GM21786 (cell line): ENCODE measurements around the gene FFAR3.

Source experiments
- ATAC-seq: cut with Tn5 transposase; IDR thresholded peaks from one replicate; pipeline ENCODE4 v1.9.1; 2021; ENCODE audit not compliant: unreplicated experiment

The FFAR3 gene

GRCh38 chr19:35330475-35330874, 27.8 kb upstream of the FFAR3 start:
- ATAC-seq = peak; percentile 37

- no peak for ATAC-seq
These were observed 26.6 kb upstream of the FFAR3 start for GRCh38 chr19:35331551-35332214.

- no peak for ATAC-seq
These were observed 25.4 kb upstream of the FFAR3 start for GRCh38 chr19:35332817-35333216.

GRCh38 chr19:35334144-35334753, 24.0 kb upstream of the FFAR3 start:
- ATAC-seq = no peak

- ATAC-seq = no peak
These were observed 21.9 kb upstream of the FFAR3 start for GRCh38 chr19:35336166-35336955.

- ATAC-seq = no peak
These were observed 20.9 kb upstream of the FFAR3 start for GRCh38 chr19:35337097-35337983.

GRCh38 chr19:35337984-35338296, 20.3 kb upstream of the FFAR3 start:
- no peak for ATAC-seq

- ATAC-seq = no peak
These were observed 17.8 kb upstream of the FFAR3 start for GRCh38 chr19:35340431-35340830.

- ATAC-seq = no peak
These were observed 17.3 kb upstream of the FFAR3 start for GRCh38 chr19:35341006-35341405.

- ATAC-seq = no peak
These were observed 16.6 kb upstream of the FFAR3 start for GRCh38 chr19:35341565-35342225.

GRCh38 chr19:35342430-35342829, 15.8 kb upstream of the FFAR3 start:
- ATAC-seq = no peak

- no peak for ATAC-seq
These were observed 13.7 kb upstream of the FFAR3 start for GRCh38 chr19:35344511-35345031.

GRCh38 chr19:35345671-35346111, 12.6 kb upstream of the FFAR3 start:
- ATAC-seq = no peak

- no peak for ATAC-seq
These were observed 11.8 kb upstream of the FFAR3 start for GRCh38 chr19:35346193-35347052.

- peak; percentile 57 for ATAC-seq
These were observed 10.9 kb upstream of the FFAR3 start, which contains the start of gene FFAR1 for GRCh38 chr19:35347171-35347929. Gene FFAR1, plus strand, starts transcription at chr19:35347902. Its CDS starts 3,650 bp downstream, at chr19:35351552.

GRCh38 chr19:35347930-35348298, 10.3 kb upstream of the FFAR3 start:
- ATAC-seq = no peak

- ATAC-seq = no peak
These were observed 9.2 kb upstream of the FFAR3 start for GRCh38 chr19:35348911-35349611.
